ENCODE data around the gene ARPP21.

DNA sequence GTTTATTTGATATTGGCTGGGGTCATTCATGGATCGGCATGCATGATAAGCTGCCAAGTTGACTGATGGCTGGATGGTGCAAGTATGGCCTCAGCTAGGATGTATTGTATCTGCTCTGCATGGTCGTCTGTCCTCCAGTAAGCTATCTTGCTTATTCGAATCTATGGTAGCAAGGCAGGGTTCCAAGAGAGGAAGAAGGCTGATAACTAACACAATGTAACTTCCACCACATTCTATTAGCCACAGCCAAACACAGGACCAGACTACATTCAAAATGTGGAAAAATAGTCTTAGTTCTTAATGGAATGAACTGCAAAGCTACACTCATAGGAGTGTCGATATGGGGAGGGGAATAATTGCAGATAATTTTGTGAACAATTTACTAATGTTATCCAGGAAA lies 175.2 kb downstream of the ARPP21 start:
- TF ChIP-seq, protein P1, sequence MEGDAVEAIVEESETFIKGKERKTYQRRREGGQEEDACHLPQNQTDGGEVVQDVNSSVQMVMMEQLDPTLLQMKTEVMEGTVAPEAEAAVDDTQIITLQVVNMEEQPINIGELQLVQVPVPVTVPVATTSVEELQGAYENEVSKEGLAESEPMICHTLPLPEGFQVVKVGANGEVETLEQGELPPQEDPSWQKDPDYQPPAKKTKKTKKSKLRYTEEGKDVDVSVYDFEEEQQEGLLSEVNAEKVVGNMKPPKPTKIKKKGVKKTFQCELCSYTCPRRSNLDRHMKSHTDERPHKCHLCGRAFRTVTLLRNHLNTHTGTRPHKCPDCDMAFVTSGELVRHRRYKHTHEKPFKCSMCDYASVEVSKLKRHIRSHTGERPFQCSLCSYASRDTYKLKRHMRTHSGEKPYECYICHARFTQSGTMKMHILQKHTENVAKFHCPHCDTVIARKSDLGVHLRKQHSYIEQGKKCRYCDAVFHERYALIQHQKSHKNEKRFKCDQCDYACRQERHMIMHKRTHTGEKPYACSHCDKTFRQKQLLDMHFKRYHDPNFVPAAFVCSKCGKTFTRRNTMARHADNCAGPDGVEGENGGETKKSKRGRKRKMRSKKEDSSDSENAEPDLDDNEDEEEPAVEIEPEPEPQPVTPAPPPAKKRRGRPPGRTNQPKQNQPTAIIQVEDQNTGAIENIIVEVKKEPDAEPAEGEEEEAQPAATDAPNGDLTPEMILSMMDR (IDR thresholded peaks at IDR 0.05; ENCODE audit: low read depth, low read length, poor library complexity, severe bottlenecking): no peak
- TF ChIP-seq EZH2phosphoT487 (IDR thresholded peaks at IDR 0.05; ENCODE audit: borderline replicate concordance, low read length): no peak

All from DOHH2 (cell line).